MCF 10A (cell line): ENCODE measurements around the gene CENPB. TPM values are rescaled to one million over a fixed set of nuclear protein-coding genes. Genes with fewer than 3 reads are reported as not detected.

Experiments used
- BruUV-seq: library from RNA; stranded (reverse); fragments of 400-500 nt; replicated peaks from 2 replicates; lab custom pipeline; 2021; lab: Mats Ljungman, UMichigan
- CTCF ChIA-PET: fragments of 300-600 bp; sonication (Branson Sonifier 250); formaldehyde crosslinking; extraction: SDS; loops from one replicate; lab custom pipeline; 2021; ENCODE audit warnings: antibody characterized with exemption, inconsistent platforms; lab: Yijun Ruan, JAX
- POLR2A ChIA-PET: fragments of 300-600, 350-650 bp; sonication (Branson Sonifier 250); formaldehyde crosslinking; extraction: SDS; loops from one replicate; lab custom pipeline; 2020; ENCODE audit warnings: antibody characterized with exemption, inconsistent platforms; lab: Yijun Ruan, JAX
- DNase-seq: peaks from one replicate; pipeline ENCODE4 v3.0.0-alpha.2; 2018; ENCODE audit not compliant: unreplicated experiment
- H3K27ac Mint-ChIP-seq: one replicate; pipeline ENCODE4 v1.8.0; 2022; ENCODE audit warnings: mild to moderate bottlenecking, low read depth, mixed read lengths; ENCODE audit not compliant: unreplicated experiment
- H3K27me3 Mint-ChIP-seq: one replicate; pipeline ENCODE4 v1.8.0; 2022; ENCODE audit warnings: mixed read lengths; ENCODE audit not compliant: insufficient read depth, unreplicated experiment
- H3K36me3 Mint-ChIP-seq: one replicate; pipeline ENCODE4 v1.8.0; 2022; ENCODE audit warnings: mild to moderate bottlenecking, moderate library complexity, mixed read lengths; ENCODE audit not compliant: insufficient read depth, unreplicated experiment
- H3K4me1 Mint-ChIP-seq: one replicate; pipeline ENCODE4 v1.8.0; 2022; ENCODE audit warnings: mixed read lengths; ENCODE audit not compliant: insufficient read depth, unreplicated experiment
- H3K4me3 Mint-ChIP-seq: one replicate; pipeline ENCODE4 v1.8.0; 2022; ENCODE audit warnings: mild to moderate bottlenecking, moderate library complexity, mixed read lengths; ENCODE audit not compliant: unreplicated experiment
- H3K9me3 Mint-ChIP-seq: one replicate; pipeline ENCODE4 v1.8.0; 2022; ENCODE audit warnings: mixed read lengths; ENCODE audit not compliant: unreplicated experiment
- CTCF ChIP-seq: fragments of 200-600 bp; IDR thresholded peaks from one replicate; pipeline ENCODE4 v1.8.0; 2022; ENCODE audit warnings: antibody characterized with exemption, mild to moderate bottlenecking; ENCODE audit not compliant: unreplicated experiment
- intact Hi-C: fragments of 100-400 bp; cut with micrococcal nuclease; formaldehyde crosslinking; loops from 2 replicates; pipeline ENCODE4 v1.14.1; 2022
- total RNA-seq: library from RNA; stranded (reverse); gene quantifications from 2 replicates; pipeline ENCODE4 v1.2.3, GENCODE V29; 2022

Gene CENPB
- total RNA-seq, 1 experiment from 2014 or later = 54.8 TPM

- BruUV-seq = no TSS peak
Measured at GRCh38 chr20:3749087-3749688, 37.4 kb downstream of the CENPB start.

DNA sequence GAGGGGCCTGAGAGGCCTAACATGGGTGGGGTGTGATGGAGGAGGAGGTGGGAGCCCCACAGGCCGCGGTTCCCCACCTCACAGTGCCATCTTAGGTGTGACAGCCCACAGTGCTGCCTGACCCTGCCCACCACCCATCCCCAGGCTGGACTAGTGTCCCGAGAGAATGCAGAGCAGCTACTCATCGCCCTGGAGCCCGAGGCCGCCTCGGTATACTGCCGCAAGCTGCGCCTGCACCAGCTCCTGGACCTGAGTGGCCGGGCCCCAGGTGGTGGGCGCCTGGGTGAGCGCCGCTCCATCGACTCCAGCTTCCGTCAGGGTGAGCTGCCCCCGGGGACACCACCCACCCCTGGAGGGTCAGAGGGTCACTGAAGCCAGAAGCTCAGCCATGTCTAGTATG lies 38.5 kb downstream of the CENPB start:
- intact Hi-C loops = loop anchor here (2.0 kb wide), 1 partner anchor 31 kb away; no protein-coding TSS in a partner anchor
- no peak for TF ChIP-seq CTCF
- Mint-ChIP-seq H3K9me3 (no peaks in the 10 kb centered on the region), H3K27ac (no peak overlapping the region), H3K36me3 (peaks cover 7% of the 10 kb centered on the region), H3K27me3 (peaks cover 11% of the 10 kb centered on the region), H3K4me3 (no peak overlapping the region), H3K4me1 (no peaks in the 10 kb centered on the region)
- CTCF ChIA-PET = interaction anchor here (0.8 to 2.3 kb wide), 10 partner anchors 9 to 109 kb away, joined by 3 to 12 read pairs (median 4); partner anchors contain the start of genes ADISSP and CENPB
- BruUV-seq = no TSS peak
- POLR2A ChIA-PET = interaction anchor here (2.4 kb wide), 1 partner anchor 19 kb away, joined by 7 read pairs; the partner anchor contains the start of gene ADISSP
- DNase-seq = no peak

More at GRCh38 chr20:3749087-3749688, 37.4 kb downstream of the CENPB start:
- no peak overlapping the region for H3K27ac Mint-ChIP-seq
- intact Hi-C loops = loop anchor here (2.0 kb wide), 1 partner anchor 32 kb away; no protein-coding TSS in a partner anchor
- ChIA-PET CTCF (interaction anchor here (0.5 to 1.8 kb wide), 11 partner anchors 9 to 430 kb away, joined by 3 to 11 read pairs (median 4); no protein-coding TSS in a partner anchor), POLR2A (interaction anchor here (2.4 kb wide), 1 partner anchor 18 kb away, joined by 7 read pairs; the partner anchor contains the start of gene ADISSP)
- DNase-seq = no peak
- no peak for TF ChIP-seq CTCF
- H3K4me3 Mint-ChIP-seq = no peak overlapping the region
- H3K4me1 Mint-ChIP-seq = no peaks in the 10 kb centered on the region
- H3K27me3 Mint-ChIP-seq = peaks cover 8% of the 10 kb centered on the region
- peaks cover 7% of the 10 kb centered on the region for H3K36me3 Mint-ChIP-seq
- H3K9me3 Mint-ChIP-seq = no peaks in the 10 kb centered on the region

GRCh38 chr20:3747471-3747870 lies 39.1 kb downstream of the CENPB start:
- intact Hi-C loops = no loop called here
- peaks cover 7% of the 10 kb centered on the region for H3K36me3 Mint-ChIP-seq
- no peak for TF ChIP-seq CTCF
- DNase-seq = no peak
- ChIA-PET POLR2A (interaction anchor here (2.4 kb wide), 1 partner anchor 20 kb away, joined by 7 read pairs; the partner anchor contains the start of gene ADISSP), CTCF (interaction anchor here (0.9 to 2.3 kb wide), 8 partner anchors 10 to 72 kb away, joined by 3 to 12 read pairs (median 4); partner anchors contain the start of genes ADISSP and CENPB)
- no peaks in the 10 kb centered on the region for H3K4me1 Mint-ChIP-seq
- H3K27ac Mint-ChIP-seq = no peak overlapping the region
- no peak overlapping the region for H3K4me3 Mint-ChIP-seq
- no TSS peak for BruUV-seq
- peaks cover 11% of the 10 kb centered on the region for H3K27me3 Mint-ChIP-seq
- H3K9me3 Mint-ChIP-seq = no peaks in the 10 kb centered on the region

DNA sequence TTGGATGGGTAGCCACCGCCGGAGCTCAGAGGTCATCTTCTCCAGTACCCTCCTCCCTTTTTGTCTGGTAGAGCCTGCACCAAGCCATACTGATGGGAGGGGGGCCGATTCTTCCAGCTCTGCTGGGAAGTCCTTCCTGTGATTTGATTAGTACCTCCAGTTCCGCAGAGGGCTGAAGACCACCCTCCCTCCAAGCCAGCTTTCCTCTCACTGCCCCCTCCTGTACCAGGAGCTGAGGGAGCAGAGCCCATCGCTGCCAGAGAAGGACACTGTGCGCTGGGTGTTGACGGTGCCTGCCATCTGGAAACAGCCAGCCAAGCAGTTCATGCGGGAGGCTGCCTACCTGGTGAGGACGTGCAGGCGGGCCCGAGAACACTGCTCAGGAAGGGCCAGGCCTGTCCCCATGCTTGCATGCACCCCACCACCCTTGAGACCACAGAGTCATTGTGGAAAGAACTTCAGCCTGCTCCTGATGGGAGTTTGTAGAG lies 40.8 kb downstream of the CENPB start:
- DNase-seq = no peak
- POLR2A ChIA-PET = interaction anchor here (0.6 kb wide), 1 partner anchor 146 kb away, joined by 3 read pairs; no protein-coding TSS in a partner anchor
- no peaks in the 10 kb centered on the region for H3K4me1 Mint-ChIP-seq
- peaks cover 7% of the 10 kb centered on the region for H3K36me3 Mint-ChIP-seq
- no peak overlapping the region for H3K27ac Mint-ChIP-seq
- intact Hi-C loops = no loop called here
- H3K27me3 Mint-ChIP-seq = peaks cover 11% of the 10 kb centered on the region
- no peak overlapping the region for H3K4me3 Mint-ChIP-seq
- no peak for TF ChIP-seq CTCF
- BruUV-seq = no TSS peak
- CTCF ChIA-PET = interaction anchor here (0.9 to 2.7 kb wide), 4 partner anchors 35 to 183 kb away, joined by 3 to 11 read pairs (median 4); no protein-coding TSS in a partner anchor
- no peaks in the 10 kb centered on the region for H3K9me3 Mint-ChIP-seq
